ENCODE measurements around the gene ARHGAP4.

GRCh38 chrX:153956044-153956907, 30.2 kb upstream of the ARHGAP4 start:
- TF ChIP-seq CTCF (IDR thresholded peaks at IDR 0.05) (no peak), POLR2AphosphoS5 (IDR thresholded peaks at IDR 0.05) (no peak), POLR2A (IDR thresholded peaks at IDR 0.05) (no peak), EP300 (IDR thresholded peaks at IDR 0.05) (no peak)

Data from upper lobe of left lung (tissue), 4 donors.